ENCODE measurements around the gene REV3L.
"Not testable (repeated sequence)": the region's sequence is repeated elsewhere in the genome, so short reads cannot be mapped to it uniquely, and the experiment has no call there.

Gene REV3L

DNA sequence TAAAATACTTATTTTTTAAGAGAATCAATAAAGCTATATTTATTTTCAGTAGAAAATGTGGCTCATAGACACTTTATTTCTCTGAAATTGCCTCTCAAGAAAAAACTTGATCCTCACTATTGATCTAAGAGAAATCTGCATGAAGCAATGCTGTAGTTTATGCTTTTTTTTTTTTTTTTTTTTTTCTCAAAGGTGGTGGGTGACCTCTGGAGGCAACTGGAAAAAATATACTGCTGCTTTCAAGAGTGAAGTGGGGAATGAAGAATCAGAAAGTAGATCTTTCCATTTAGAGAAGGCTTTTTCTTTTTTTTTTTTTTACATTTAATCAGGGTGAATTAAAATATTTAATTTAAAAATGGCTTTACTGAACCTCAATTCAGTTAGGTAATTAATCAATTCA, 226.4 kb downstream of the REV3L start:
- no peak for DNase-seq (ENCODE audit: low spot score)

GRCh38 chr6:111255838-111256237, 227.2 kb downstream of the REV3L start:
- DNase-seq (ENCODE audit: low spot score): not testable (repeated sequence)

GRCh38 chr6:111254779-111255166, 228.2 kb downstream of the REV3L start:
- DNase-seq (ENCODE audit: low spot score): no peak

GRCh38 chr6:111254004-111254778, 228.8 kb downstream of the REV3L start:
- DNase-seq (ENCODE audit: low spot score): no peak

DNA sequence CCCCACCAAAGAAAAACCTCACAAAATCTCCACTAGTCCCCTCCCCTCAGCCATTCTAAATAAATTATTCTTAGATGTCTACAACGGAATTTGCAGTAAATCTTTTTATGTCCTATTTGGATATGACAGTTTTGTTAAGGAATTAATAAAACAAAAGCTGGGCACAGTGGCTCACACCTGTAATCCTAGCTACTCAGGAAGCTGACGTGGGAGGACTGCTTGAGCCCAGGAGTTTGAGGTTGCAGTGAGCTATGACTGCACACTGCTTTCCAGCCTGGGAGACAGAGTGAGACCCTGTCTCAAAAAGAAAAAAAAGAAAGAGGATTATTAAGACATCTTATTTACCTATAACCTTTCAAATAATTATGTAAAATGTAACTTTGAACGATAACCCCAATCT, 230.3 kb downstream of the REV3L start:
- no peak for DNase-seq (ENCODE audit: low spot score)

DNA sequence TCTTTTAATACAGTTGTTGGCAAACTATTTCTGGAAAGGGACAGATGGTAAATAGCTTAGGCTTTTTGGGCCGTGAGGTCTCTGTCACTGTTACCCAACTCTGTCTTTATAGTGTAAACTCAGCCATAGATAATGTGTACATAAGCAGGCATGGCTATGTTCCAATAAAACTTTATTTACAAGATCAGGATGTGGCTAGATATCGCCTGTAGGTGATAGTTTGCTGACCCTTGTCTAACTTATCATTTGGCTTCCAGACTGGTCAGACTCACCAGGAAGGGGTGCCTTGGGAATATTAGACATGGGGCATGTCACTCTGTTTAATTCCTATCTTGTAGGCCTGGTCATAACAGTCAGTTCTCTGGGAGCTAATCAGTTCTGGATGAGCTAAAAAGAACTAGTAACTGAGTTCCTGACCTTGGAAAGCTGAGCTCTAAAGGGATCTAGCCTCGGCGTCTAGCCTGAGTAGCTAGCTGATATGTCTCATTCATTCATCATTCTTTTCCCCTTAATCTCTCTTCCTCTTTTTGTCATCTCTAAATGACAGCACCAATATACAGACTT, 232.1 kb downstream of the REV3L start:
- no peak for DNase-seq (ENCODE audit: low spot score)
